ENCODE measurements around the gene SZT2.

DNA sequence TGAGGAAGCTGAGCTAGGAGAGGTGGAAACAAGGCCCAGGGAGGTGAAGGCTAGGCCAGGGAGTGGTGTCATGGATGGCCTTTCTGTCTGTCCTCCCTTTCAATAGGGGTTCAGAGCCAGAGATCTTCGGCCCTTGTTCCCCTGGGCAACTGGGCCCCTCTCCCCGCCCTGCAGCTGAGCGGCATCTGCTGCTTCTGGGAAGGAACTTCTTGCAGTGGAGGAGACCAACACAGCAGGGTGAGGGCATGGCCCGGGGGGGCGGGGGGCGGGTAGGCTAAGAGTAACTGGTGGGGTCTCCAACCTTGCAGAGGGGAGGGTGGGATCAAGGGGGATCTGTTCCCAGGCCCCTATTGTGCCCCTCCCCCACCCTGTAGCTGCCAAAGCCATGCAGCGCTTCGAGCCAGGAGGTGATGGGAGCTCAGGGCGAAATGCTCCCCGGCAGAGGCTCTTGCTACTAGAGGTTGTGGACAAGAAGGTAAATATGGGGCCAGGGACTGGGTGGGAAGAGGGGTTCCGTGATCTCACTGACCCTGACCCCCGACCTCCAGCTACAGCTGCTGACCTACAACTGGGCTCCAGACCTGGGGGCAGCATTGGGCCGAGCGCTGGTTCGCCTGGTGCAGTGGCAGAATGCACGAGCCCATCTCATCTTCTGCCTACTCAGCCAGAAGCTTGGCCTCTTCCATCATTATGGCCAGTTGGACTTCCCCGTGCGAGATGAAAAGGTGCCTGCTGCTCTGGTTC, 52.4 kb downstream of the SZT2 start:
- TF ChIP-seq ZNF274 (IDR thresholded peaks at IDR 0.05; ENCODE audit: low read depth, low read length) (no peak), YY1 (IDR thresholded peaks at IDR 0.05; ENCODE audit: insufficient read depth, insufficient read length) (no peak), SUZ12 (IDR thresholded peaks at IDR 0.05; ENCODE audit: extremely low read depth, insufficient read depth, insufficient read length) (no peak)
